ENCODE results near the gene AKR7A3.
"Not testable (repeated sequence)": the region's sequence is repeated elsewhere in the genome, so short reads cannot be mapped to it uniquely, and the experiment has no call there.

AKR7A3 gene

DNA sequence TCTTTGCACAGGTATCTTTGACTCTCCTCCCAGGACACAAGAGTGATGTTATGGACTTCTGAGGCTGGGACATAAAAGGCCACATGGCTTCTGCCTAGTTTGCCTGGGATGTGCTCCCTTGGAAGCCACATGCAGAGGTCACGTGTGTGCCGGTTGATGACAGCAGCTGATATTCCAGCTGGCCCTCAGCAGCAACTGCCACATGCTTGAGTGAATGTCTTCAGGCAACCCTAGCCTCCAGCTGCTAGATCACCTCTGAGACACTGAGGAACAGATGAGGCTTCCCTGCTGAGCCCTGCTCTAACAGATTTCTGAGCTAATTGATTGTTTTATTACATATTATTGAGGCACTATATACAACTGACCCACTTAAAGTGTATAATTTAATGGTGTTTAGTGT lies 11.6 kb upstream of the AKR7A3 start:
- no peak overlapping the region for H3K27ac ChIP-seq (ENCODE audit: low read depth in 2 of 2, low read length in 2 of 2)
- H3K9me3 ChIP-seq (ENCODE audit: control insufficient read depth in 2 of 2, low read length in 2 of 2) = peaks cover 0 to 4% of the 10 kb centered on the region in 2 donors
- no peak overlapping the region for H3K9ac ChIP-seq (ENCODE audit: low read depth in 1 of 2, low read length in 2 of 2)
- no peak overlapping the region for H3K4me3 ChIP-seq (ENCODE audit: low read length in 2 of 2)
- peaks cover 25 to 26% of the 10 kb centered on the region in 2 donors for H3K36me3 ChIP-seq (ENCODE audit: control insufficient read depth in 2 of 2, insufficient read depth in 2 of 2, low read length in 2 of 2)
- no peaks in the 10 kb centered on the region for H3K27me3 ChIP-seq (ENCODE audit: control insufficient read depth in 2 of 2, insufficient read depth in 2 of 2, low read length in 2 of 2)
- H3K4me1 ChIP-seq (ENCODE audit: control insufficient read depth in 2 of 2, insufficient read depth in 2 of 2, low read length in 2 of 2) = no peaks in the 10 kb centered on the region

DNA sequence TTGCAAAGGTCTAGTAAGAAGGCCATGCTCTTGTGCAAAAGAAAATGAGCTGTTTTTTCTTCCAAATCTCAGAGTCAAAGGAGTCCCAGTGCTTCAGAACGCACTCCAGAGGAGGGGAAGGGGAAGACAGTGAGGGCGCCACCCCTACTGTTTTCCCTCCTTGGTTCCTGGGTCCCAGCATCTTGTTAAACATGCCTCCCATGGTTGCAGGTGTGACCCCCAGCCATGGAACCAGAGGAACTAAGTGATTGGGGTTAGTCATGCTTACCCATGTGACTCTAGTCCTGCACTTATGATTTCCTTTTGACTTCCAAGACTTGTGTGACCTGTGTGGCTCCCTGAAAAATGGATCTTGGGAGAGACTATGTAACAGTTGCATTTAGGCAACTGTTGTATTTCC lies 6.1 kb upstream of the AKR7A3 start:
- Histone ChIP-seq H3K27ac (ENCODE audit: low read depth in 2 of 2, low read length in 2 of 2) (no peak overlapping the region), H3K4me1 (ENCODE audit: control insufficient read depth in 2 of 2, insufficient read depth in 2 of 2, low read length in 2 of 2) (peaks cover 0 to 3% of the 10 kb centered on the region in 2 donors), H3K27me3 (ENCODE audit: control insufficient read depth in 2 of 2, insufficient read depth in 2 of 2, low read length in 2 of 2) (no peaks in the 10 kb centered on the region), H3K36me3 (ENCODE audit: control insufficient read depth in 2 of 2, insufficient read depth in 2 of 2, low read length in 2 of 2) (no peaks in the 10 kb centered on the region), H3K4me3 (ENCODE audit: low read length in 2 of 2) (no peak overlapping the region), H3K9me3 (ENCODE audit: control insufficient read depth in 2 of 2, low read length in 2 of 2) (peaks cover 3 to 12% of the 10 kb centered on the region in 2 donors), H3K9ac (ENCODE audit: low read depth in 1 of 2, low read length in 2 of 2) (no peak overlapping the region)

GRCh38 chr1:19289244-19289643 lies 674 bp upstream of the AKR7A3 start:
- Histone ChIP-seq H3K36me3 (ENCODE audit: control insufficient read depth in 2 of 2, insufficient read depth in 2 of 2, low read length in 2 of 2) (peaks cover under 1% of the 10 kb centered on the region in 2 donors), H3K9ac (ENCODE audit: low read depth in 1 of 2, low read length in 2 of 2) (peak overlapping the region; percentile 68 to 84), H3K4me1 (ENCODE audit: control insufficient read depth in 2 of 2, insufficient read depth in 2 of 2, low read length in 2 of 2) (peaks cover 8 to 29% of the 10 kb centered on the region in 2 donors), H3K27ac (ENCODE audit: low read depth in 2 of 2, low read length in 2 of 2) (peak overlapping the region; percentile 76 to 84), H3K4me3 (ENCODE audit: low read length in 2 of 2) (peak overlapping the region; percentile 79 to 81), H3K9me3 (ENCODE audit: control insufficient read depth in 2 of 2, low read length in 2 of 2) (peaks cover 0 to 2% of the 10 kb centered on the region in 2 donors), H3K27me3 (ENCODE audit: control insufficient read depth in 2 of 2, insufficient read depth in 2 of 2, low read length in 2 of 2) (no peaks in the 10 kb centered on the region)

DNA sequence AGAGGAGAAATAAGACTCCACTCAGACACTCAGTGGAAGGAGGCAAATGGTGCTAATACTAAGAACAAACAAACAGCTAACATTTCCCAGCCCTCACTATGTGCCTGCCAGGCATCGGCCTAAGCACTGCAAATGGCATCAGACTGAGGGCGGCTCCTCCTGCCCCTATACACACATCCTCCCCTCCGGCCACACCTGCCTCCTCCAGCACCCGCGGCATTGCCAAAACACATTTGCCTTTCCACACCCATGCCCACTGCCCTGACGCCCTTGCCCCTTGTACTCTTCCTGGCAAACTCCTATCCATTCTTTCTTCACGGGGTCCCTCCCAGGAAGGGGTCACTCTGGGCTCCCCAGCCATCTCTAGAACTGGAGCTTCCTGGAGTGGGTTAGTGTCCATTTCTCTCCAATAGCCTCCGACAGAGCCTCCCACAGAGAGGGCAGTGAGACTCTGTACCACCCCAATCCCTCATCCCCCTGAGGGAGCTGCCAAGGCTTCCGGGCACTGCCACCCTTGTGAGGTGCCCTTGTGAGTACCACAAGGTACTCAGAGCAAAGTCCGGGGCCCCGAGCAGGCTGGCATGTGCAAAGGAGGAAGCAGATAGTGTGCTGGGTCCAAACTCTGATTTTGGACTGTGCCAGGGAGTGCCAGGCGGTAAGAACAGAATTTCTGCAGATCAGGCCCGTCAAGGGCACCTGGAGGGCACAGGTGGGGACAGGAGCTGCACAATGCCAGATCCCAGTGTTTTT lies 959 bp downstream of the AKR7A3 start:
- H3K36me3 ChIP-seq (ENCODE audit: control insufficient read depth in 2 of 2, insufficient read depth in 2 of 2, low read length in 2 of 2) = peaks cover 6 to 7% of the 10 kb centered on the region in 2 donors
- peak overlapping the region; percentile 24 to 84 for H3K9ac ChIP-seq (ENCODE audit: low read depth in 1 of 2, low read length in 2 of 2)
- H3K27ac ChIP-seq (ENCODE audit: low read depth in 2 of 2, low read length in 2 of 2) = peak overlapping the region; percentile 76 to 84
- H3K4me1 ChIP-seq (ENCODE audit: control insufficient read depth in 2 of 2, insufficient read depth in 2 of 2, low read length in 2 of 2) = peaks cover 8 to 29% of the 10 kb centered on the region in 2 donors
- H3K4me3 ChIP-seq (ENCODE audit: low read length in 2 of 2) = peak overlapping the region; percentile 72 to 79
- H3K27me3 ChIP-seq (ENCODE audit: control insufficient read depth in 2 of 2, insufficient read depth in 2 of 2, low read length in 2 of 2) = no peaks in the 10 kb centered on the region
- H3K9me3 ChIP-seq (ENCODE audit: control insufficient read depth in 2 of 2, low read length in 2 of 2) = no peaks in the 10 kb centered on the region

DNA sequence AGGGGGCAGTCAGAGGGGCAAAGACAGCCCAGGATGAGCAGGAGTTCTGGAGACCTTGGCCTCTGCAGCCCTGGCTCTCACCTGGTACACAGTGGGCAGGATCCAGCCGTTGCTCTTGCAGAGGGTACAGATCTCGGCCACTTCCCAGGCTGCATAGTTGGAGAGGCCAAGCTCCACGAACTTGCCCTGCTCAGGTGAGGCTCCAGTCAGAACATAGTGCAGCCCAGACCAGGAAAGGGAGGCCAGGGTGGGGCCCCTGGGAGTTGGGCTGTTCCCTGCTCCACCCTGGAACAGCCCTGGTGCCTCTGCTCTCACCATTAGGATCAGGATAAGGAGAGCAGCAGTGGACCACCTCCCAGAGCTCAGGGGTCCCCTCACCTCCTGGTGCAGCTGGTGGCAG lies 2.8 kb downstream of the AKR7A3 start:
- Histone ChIP-seq H3K9ac (ENCODE audit: low read depth in 1 of 2, low read length in 2 of 2) (peak overlapping the region in 1 of 2 donors; percentile 17), H3K27ac (ENCODE audit: low read depth in 2 of 2, low read length in 2 of 2) (peak overlapping the region; percentile 43 to 68)
- not testable (repeated sequence) for H3K27me3 ChIP-seq (ENCODE audit: control insufficient read depth in 2 of 2, insufficient read depth in 2 of 2, low read length in 2 of 2)

DNA sequence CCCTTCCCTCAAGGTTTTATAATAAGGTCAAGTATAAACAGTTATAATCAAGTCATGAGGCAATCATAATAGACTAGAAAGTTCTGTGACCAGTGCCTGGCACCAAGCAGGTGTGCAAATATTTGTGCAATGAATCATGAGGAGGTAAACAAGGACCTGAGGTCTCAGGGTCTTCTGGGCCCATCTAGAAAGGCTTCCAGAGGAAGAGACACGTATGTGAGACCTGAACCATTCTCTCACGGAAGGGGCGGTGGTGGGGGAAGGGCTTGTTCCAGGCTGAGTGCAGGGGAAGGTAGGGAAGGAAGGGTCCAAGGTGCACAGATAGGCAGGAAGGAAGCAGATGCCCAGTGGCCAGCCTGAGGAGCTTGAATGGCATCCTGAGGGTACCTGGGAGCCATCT lies 3.2 kb downstream of the AKR7A3 start:
- H3K36me3 ChIP-seq (ENCODE audit: control insufficient read depth in 2 of 2, insufficient read depth in 2 of 2, low read length in 2 of 2) = peaks cover 14% of the 10 kb centered on the region in 2 donors
- H3K4me1 ChIP-seq (ENCODE audit: control insufficient read depth in 2 of 2, insufficient read depth in 2 of 2, low read length in 2 of 2) = peaks cover 8 to 29% of the 10 kb centered on the region in 2 donors
- not testable (repeated sequence) for H3K9me3 ChIP-seq (ENCODE audit: control insufficient read depth in 2 of 2, low read length in 2 of 2); H3K9ac ChIP-seq (ENCODE audit: low read depth in 1 of 2, low read length in 2 of 2); H3K27me3 ChIP-seq (ENCODE audit: control insufficient read depth in 2 of 2, insufficient read depth in 2 of 2, low read length in 2 of 2); H3K4me3 ChIP-seq (ENCODE audit: low read length in 2 of 2)
- H3K27ac ChIP-seq (ENCODE audit: low read depth in 2 of 2, low read length in 2 of 2) = peak overlapping the region in 1 of 2 donors; percentile 68

More for the DNA sequence above, 2.8 kb downstream of the AKR7A3 start:
- Histone ChIP-seq H3K36me3 (ENCODE audit: control insufficient read depth in 2 of 2, insufficient read depth in 2 of 2, low read length in 2 of 2) (peaks cover 14% of the 10 kb centered on the region in 2 donors), H3K4me3 (ENCODE audit: low read length in 2 of 2) (peak overlapping the region in 1 of 2 donors; percentile 16), H3K4me1 (ENCODE audit: control insufficient read depth in 2 of 2, insufficient read depth in 2 of 2, low read length in 2 of 2) (peaks cover 8 to 29% of the 10 kb centered on the region in 2 donors)
- not testable (repeated sequence) for H3K9me3 ChIP-seq (ENCODE audit: control insufficient read depth in 2 of 2, low read length in 2 of 2)

GRCh38 chr1:19284881-19285280 lies 3.7 kb downstream of the AKR7A3 start:
- Histone ChIP-seq H3K4me3 (ENCODE audit: low read length in 2 of 2) (no peak overlapping the region), H3K27ac (ENCODE audit: low read depth in 2 of 2, low read length in 2 of 2) (no peak overlapping the region), H3K9ac (ENCODE audit: low read depth in 1 of 2, low read length in 2 of 2) (no peak overlapping the region), H3K9me3 (ENCODE audit: control insufficient read depth in 2 of 2, low read length in 2 of 2) (no peaks in the 10 kb centered on the region), H3K36me3 (ENCODE audit: control insufficient read depth in 2 of 2, insufficient read depth in 2 of 2, low read length in 2 of 2) (peaks cover 14 to 17% of the 10 kb centered on the region in 2 donors), H3K27me3 (ENCODE audit: control insufficient read depth in 2 of 2, insufficient read depth in 2 of 2, low read length in 2 of 2) (no peaks in the 10 kb centered on the region), H3K4me1 (ENCODE audit: control insufficient read depth in 2 of 2, insufficient read depth in 2 of 2, low read length in 2 of 2) (peaks cover 8 to 28% of the 10 kb centered on the region in 2 donors)

DNA sequence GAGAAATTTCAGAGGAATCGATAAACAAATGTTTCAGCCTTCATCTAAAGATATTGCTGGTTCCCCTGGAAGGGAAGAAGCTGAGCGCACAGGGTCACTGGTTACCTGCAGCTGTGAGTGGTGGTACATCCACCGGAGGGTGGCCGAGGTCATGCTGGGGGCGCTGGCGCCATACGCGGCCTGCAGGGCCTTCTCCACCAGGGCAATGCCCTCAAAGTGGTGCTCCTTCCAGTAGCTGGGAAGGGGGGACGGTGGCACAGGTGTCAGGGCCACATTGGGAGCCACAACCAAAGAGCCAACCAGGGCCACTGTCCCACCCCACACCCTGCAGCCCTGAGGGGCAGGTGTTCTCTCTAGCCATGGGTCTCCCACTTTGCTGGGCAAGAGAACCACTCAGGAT lies 4.7 kb downstream of the AKR7A3 start:
- Histone ChIP-seq H3K9ac (ENCODE audit: low read depth in 1 of 2, low read length in 2 of 2) (no peak overlapping the region), H3K4me1 (ENCODE audit: control insufficient read depth in 2 of 2, insufficient read depth in 2 of 2, low read length in 2 of 2) (peaks cover 5 to 18% of the 10 kb centered on the region in 2 donors), H3K9me3 (ENCODE audit: control insufficient read depth in 2 of 2, low read length in 2 of 2) (no peaks in the 10 kb centered on the region), H3K27ac (ENCODE audit: low read depth in 2 of 2, low read length in 2 of 2) (no peak overlapping the region), H3K4me3 (ENCODE audit: low read length in 2 of 2) (no peak overlapping the region), H3K27me3 (ENCODE audit: control insufficient read depth in 2 of 2, insufficient read depth in 2 of 2, low read length in 2 of 2) (no peaks in the 10 kb centered on the region), H3K36me3 (ENCODE audit: control insufficient read depth in 2 of 2, insufficient read depth in 2 of 2, low read length in 2 of 2) (peaks cover 14 to 18% of the 10 kb centered on the region in 2 donors)

DNA sequence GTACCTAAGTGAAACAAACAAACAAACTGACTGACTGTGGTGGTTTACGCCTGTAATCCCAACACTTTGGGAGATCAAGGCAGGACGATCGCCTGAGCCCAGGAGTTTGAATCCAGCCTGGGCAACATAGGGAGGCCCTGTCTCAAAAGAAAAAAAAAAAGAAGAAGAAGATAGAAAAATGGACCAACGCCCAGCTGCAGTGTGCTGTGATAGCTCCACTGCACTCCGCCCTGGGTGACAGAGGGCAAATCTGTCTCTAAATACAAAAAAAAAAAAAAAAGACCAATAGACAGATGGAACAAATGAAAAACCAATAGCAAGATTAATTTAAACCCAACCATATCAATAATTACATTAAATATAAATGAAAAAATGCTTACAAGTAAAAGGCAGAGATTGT lies 13.9 kb downstream of the AKR7A3 start:
- no peaks in the 10 kb centered on the region for H3K9me3 ChIP-seq (ENCODE audit: control insufficient read depth in 2 of 2, low read length in 2 of 2)
- H3K27me3 ChIP-seq (ENCODE audit: control insufficient read depth in 2 of 2, insufficient read depth in 2 of 2, low read length in 2 of 2) = no peaks in the 10 kb centered on the region
- H3K9ac ChIP-seq (ENCODE audit: low read depth in 1 of 2, low read length in 2 of 2) = no peak overlapping the region
- H3K36me3 ChIP-seq (ENCODE audit: control insufficient read depth in 2 of 2, insufficient read depth in 2 of 2, low read length in 2 of 2) = peaks cover 0 to 1% of the 10 kb centered on the region in 2 donors
- no peak overlapping the region for H3K4me3 ChIP-seq (ENCODE audit: low read length in 2 of 2)
- H3K27ac ChIP-seq (ENCODE audit: low read depth in 2 of 2, low read length in 2 of 2) = no peak overlapping the region
- peaks cover 0 to 18% of the 10 kb centered on the region in 2 donors for H3K4me1 ChIP-seq (ENCODE audit: control insufficient read depth in 2 of 2, insufficient read depth in 2 of 2, low read length in 2 of 2)

- not testable (repeated sequence) for H3K27me3 ChIP-seq (ENCODE audit: control insufficient read depth in 2 of 2, insufficient read depth in 2 of 2, low read length in 2 of 2); H3K36me3 ChIP-seq (ENCODE audit: control insufficient read depth in 2 of 2, insufficient read depth in 2 of 2, low read length in 2 of 2); H3K9me3 ChIP-seq (ENCODE audit: control insufficient read depth in 2 of 2, low read length in 2 of 2); H3K4me3 ChIP-seq (ENCODE audit: low read length in 2 of 2)
- Histone ChIP-seq H3K9ac (ENCODE audit: low read depth in 1 of 2, low read length in 2 of 2) (peak overlapping the region in 1 of 2 donors; percentile 51), H3K27ac (ENCODE audit: low read depth in 2 of 2, low read length in 2 of 2) (peak overlapping the region; percentile 43 to 45), H3K4me1 (ENCODE audit: control insufficient read depth in 2 of 2, insufficient read depth in 2 of 2, low read length in 2 of 2) (peaks cover 0 to 18% of the 10 kb centered on the region in 2 donors)
Measured at GRCh38 chr1:19273844-19274531, 14.6 kb downstream of the AKR7A3 start.

All from mucosa of rectum (tissue), 2 donors.